Stimulated activated CD4-positive, alpha-beta T cell treated with anti-CD3 and anti-CD28 coated beads, TNF-alpha, amount 100 ng/mL, for 1 hour (primary cell): ENCODE measurements around the gene KIAA1328.

Experiments
- DNase-seq, 3 donors: peaks; one replicate each; pipeline ENCODE4 v3.0.0-alpha.2; 2020; ENCODE audit warnings: low read depth in 3 of 3, low spot score in 1 of 3

KIAA1328 gene

GRCh38 chr18:36947820-36948348, 119.0 kb downstream of the KIAA1328 start:
- no peak for DNase-seq

DNA sequence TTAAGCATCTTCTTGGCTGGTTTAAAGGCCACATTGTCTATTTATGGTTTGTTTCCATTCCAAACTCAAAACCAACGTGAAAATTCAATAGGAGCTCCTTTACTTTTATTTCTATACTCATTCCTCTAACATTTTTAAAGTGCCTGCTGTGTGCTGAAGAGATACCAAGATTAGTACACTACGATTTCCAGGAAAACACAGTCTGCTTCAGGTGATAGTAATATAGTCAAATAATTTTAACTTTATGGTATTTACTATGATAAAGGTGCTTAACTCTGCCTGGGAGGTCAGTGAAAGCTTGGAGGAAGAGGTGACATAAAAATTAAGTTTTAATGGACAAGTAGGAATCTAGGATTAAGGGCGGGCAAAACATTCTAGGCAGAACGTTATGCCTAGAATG, 121.4 kb downstream of the KIAA1328 start:
- no peak for DNase-seq

DNA sequence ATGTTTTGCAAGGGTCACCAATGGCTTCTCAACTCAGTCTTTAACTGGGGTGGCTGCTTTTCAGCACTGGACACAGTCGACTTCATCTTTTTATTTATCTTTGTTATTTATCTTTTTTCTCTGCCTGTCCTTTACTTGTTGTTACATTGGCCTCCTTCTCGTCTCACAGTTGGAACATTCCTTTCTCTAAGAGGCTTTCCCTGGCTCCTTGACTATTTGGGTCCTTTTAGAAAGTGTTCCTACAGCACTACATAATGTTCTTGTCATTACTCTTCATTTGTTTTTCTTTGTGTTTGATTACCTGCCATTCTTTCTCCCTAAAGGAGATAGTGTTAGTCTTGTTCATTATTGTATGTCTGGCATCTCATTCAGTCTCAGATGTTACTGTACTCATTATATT, 122.0 kb downstream of the KIAA1328 start:
- DNase-seq = no peak

GRCh38 chr18:36953047-36953446, 124.1 kb downstream of the KIAA1328 start:
- DNase-seq = no peak

GRCh38 chr18:36960038-36960437, 131.1 kb downstream of the KIAA1328 start:
- DNase-seq = no peak

GRCh38 chr18:36963464-36963863, 134.5 kb downstream of the KIAA1328 start:
- no peak for DNase-seq

GRCh38 chr18:36974686-36975085, 145.8 kb downstream of the KIAA1328 start:
- DNase-seq = no peak

- DNase-seq = no peak
Measured at GRCh38 chr18:36977121-36977520, 148.2 kb downstream of the KIAA1328 start.

GRCh38 chr18:36993068-36993467, 164.1 kb downstream of the KIAA1328 start:
- no peak for DNase-seq

GRCh38 chr18:37006742-37007141, 177.8 kb downstream of the KIAA1328 start:
- DNase-seq = no peak

GRCh38 chr18:37012452-37012851, 183.5 kb downstream of the KIAA1328 start:
- DNase-seq = no peak

- no peak for DNase-seq
Measured at GRCh38 chr18:37019157-37019827, 190.4 kb downstream of the KIAA1328 start.

DNA sequence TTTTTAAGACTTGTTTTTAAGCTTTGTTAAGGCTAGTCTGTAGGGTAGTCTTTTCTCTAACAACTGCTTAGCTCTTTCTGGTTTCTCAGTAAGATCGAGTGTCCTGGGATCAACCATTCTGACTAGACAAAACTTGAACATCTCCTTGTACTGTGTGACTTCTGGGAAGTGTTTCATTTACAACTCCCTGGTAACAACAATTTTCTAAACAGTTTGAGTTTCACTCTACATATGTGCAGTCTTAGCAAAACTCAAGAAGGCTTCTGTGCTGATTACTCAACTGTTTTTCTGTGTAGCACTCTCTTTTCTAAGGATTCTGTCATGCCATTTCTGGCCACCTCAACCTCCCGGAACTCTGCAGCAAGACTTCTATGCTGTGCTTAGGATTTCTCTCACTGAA, 204.5 kb downstream of the KIAA1328 start:
- no peak for DNase-seq

DNA sequence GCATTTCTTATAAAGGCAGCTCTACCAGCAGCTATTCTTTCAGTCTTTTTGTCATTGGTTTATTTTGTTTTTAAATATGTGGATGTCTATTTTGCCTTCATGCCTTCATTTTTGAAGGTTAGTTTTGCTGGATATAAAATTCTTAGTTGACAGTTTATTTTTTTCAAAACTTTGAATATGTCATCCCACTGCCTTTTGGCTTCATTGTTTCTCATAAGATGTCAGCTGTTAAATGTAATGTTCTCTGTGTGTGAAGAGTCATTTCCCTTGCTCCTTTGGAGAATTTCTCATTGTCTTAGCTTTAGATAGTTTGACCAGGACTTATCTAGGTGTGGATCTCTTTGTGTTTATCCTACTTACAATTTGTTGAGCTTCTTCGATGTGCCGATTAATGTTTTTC, 213.5 kb downstream of the KIAA1328 start:
- DNase-seq = no peak

DNA sequence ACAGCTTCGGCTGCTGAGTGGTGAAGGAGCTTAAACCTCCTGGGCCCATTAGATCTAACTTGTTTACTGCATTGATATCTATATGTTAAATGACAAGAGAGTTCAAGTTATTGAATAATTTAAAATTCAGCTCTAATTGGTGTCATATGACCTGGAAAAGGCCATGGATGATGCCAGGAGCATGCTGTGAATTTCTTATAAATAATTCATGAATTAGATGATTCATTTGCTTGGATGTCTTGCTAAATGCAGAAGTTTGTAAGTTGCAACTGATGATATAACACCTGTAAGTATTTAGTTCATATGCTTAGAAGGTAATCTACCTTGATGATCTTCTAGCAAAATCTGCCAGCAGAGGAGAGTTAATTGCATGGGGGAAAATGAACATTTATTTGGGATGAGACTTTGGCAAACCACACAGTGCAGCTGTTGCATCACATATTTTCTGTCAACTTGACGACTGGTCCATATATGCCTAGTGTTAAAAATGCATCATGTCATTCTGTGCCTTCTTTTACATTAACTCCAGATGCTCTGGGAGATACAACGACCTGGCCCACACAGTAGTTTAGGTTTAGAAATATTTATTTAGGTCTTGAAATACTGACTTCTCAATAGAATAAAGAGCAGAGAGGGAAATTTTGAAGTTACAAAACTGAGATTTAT, 226.3 kb downstream of the KIAA1328 start:
- no peak for DNase-seq

- no peak for DNase-seq
Measured at GRCh38 chr18:37064187-37064586, 235.3 kb downstream of the KIAA1328 start.

- no peak for DNase-seq
Measured at GRCh38 chr18:37065254-37065653, 236.3 kb downstream of the KIAA1328 start.

- no peak for DNase-seq
Measured at GRCh38 chr18:37084912-37085311, 256.0 kb downstream of the KIAA1328 start.

DNA sequence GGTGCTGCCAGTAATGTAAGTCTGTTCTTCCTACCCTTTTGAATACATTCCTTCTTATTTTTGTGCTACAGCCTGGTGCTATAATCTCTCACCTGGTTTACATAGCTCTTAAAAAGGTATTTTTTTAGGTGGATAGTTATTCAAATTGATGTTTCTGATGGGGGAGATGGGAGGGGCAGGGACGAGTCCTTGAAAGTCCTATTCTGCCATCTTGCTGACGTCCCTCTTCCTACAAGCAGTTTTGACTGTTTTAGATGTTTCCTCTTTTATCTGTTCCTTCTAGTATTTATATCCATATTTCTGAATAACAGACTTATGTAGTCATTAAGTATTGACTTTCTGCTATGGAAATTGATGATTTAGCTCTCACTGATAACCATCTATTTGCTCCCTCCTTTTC, 256.4 kb downstream of the KIAA1328 start:
- DNase-seq = no peak

GRCh38 chr18:37107748-37108522, 279.0 kb downstream of the KIAA1328 start:
- DNase-seq = no peak

DNA sequence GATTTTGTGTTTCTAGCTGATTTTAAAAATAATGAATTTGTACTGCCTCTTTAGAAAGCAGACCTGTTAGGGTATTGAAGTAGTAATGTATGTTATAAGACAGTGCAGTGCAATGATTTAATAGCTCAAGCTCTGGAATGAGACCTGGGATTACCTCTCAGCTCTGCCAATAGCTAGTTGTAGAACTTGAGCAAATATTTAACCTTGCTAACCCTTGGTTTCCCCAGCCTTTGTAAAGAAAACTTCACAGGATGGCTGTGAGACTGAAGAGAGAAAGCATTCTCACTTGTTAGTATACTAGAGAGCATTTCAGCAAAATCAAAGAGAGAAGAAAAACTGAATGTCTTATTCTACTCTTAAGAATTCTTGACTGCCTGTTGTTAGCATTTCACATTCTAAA, 293.9 kb downstream of the KIAA1328 start:
- DNase-seq = no peak

DNA sequence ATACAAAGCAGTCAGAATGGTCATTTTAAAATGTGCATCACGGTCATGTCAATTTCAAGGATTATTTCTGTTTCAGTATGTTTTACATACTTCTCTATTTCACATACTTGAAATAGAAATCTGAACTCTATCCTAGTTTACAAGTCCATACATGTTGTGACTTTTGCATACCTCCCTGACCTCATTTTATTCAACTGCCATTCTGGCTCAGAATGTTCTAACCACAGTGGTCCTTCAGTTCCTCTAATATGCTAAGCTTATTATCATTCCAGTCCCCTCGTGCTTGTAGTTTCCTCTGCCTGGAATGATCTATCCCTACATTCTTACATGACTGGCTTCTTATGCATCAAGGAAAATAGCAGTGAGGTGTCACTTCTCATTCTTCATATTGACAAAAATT, 295.6 kb downstream of the KIAA1328 start:
- DNase-seq = no peak
